ENCODE measurements around the gene EDRF1.

GRCh38 chr10:125802739-125803138, 83.2 kb downstream of the EDRF1 start:
- TF ChIP-seq CTCF (IDR thresholded peaks at IDR 0.05; ENCODE audit: low read depth, low read length): no peak
- TF ChIP-seq POLR2A (IDR thresholded peaks at IDR 0.05; ENCODE audit: extremely low read depth, insufficient read length): no peak
- TF ChIP-seq MAX (IDR thresholded peaks at IDR 0.05; ENCODE audit: low read depth, low read length): no peak
- TF ChIP-seq MYC (IDR thresholded peaks at IDR 0.05; ENCODE audit: low read depth, low read length): no peak
